Measurements from ENCODE around the gene SLC6A13. TPM values are rescaled to one million over a fixed set of nuclear protein-coding genes. Genes with fewer than 3 reads are reported as not detected.

The SLC6A13 gene
- total RNA-seq, 1 donor from 2014 or later, result 0.38 TPM

- no peak for DNase-seq
- intact Hi-C loops (cut with micrococcal nuclease), result no loop called here
- Mint-ChIP-seq H3K27ac (no peak overlapping the region), H3K36me3 (ENCODE audit: low read depth) (no peaks in the 10 kb centered on the region), H3K9me3 (no peaks in the 10 kb centered on the region), H3K4me3 (no peak overlapping the region), H3K4me1 (no peaks in the 10 kb centered on the region), H3K27me3 (peaks cover 22% of the 10 kb centered on the region)
- ChIA-PET POLR2A (no interaction called here), CTCF (no interaction called here)
- no peak for TF ChIP-seq CTCF (IDR thresholded peaks at IDR 0.05)
- ATAC-seq (ENCODE audit: low read depth), result no peak
These were observed 89.9 kb downstream of the SLC6A13 start for GRCh38 chr12:172732-173161.

GRCh38 chr12:171743-172676 lies 90.6 kb downstream of the SLC6A13 start:
- intact Hi-C loops (cut with micrococcal nuclease), result no loop called here
- Mint-ChIP-seq H3K4me1 (no peaks in the 10 kb centered on the region), H3K9me3 (no peaks in the 10 kb centered on the region), H3K4me3 (no peak overlapping the region), H3K27me3 (peaks cover 22% of the 10 kb centered on the region), H3K27ac (no peak overlapping the region), H3K36me3 (ENCODE audit: low read depth) (no peaks in the 10 kb centered on the region)
- DNase-seq, result no peak
- no peak for TF ChIP-seq CTCF (IDR thresholded peaks at IDR 0.05)
- ChIA-PET CTCF (no interaction called here), POLR2A (no interaction called here)
- no peak for ATAC-seq (ENCODE audit: low read depth)

GRCh38 chr12:171276-171675 lies 91.4 kb downstream of the SLC6A13 start:
- no peaks in the 10 kb centered on the region for H3K9me3 Mint-ChIP-seq
- H3K4me1 Mint-ChIP-seq, result no peaks in the 10 kb centered on the region
- ChIA-PET POLR2A (no interaction called here), CTCF (no interaction called here)
- no peak for DNase-seq
- no peak overlapping the region for H3K27ac Mint-ChIP-seq
- TF ChIP-seq CTCF (IDR thresholded peaks at IDR 0.05), result no peak
- peaks cover 22% of the 10 kb centered on the region for H3K27me3 Mint-ChIP-seq
- no peak overlapping the region for H3K4me3 Mint-ChIP-seq
- intact Hi-C loops (cut with micrococcal nuclease), result no loop called here
- no peaks in the 10 kb centered on the region for H3K36me3 Mint-ChIP-seq (ENCODE audit: low read depth)
- no peak for ATAC-seq (ENCODE audit: low read depth)

Other genes with a start within 250 kb of the SLC6A13 start
- not detected in 2 replicates for gene IQSEC3, start 196.1 kb downstream of the SLC6A13 start, total RNA-seq
- not detected in 2 replicates for gene SLC6A12, start 48.7 kb downstream of the SLC6A13 start, total RNA-seq
- 113 and 135 TPM in 2 replicates for gene KDM5A, start 126.5 kb upstream of the SLC6A13 start, total RNA-seq
- gene CCDC77, start 138.8 kb upstream of the SLC6A13 start, total RNA-seq, result 11.0 and 11.2 TPM in 2 replicates
- 0.17 TPM in 1 of 2 replicates, not detected in the other for gene B4GALNT3, start 197.1 kb upstream of the SLC6A13 start, total RNA-seq